ENCODE measurements around the gene PPDPF.

- TF ChIP-seq CTCF (conservative IDR thresholded peaks at IDR 0.05 in 1 of 2, IDR thresholded peaks at IDR 0.05 in 1 of 2; ENCODE audit: low read depth in 1 of 2, low read length in 2 of 2) = no peak
- TF ChIP-seq EZH2 (IDR thresholded peaks at IDR 0.05; ENCODE audit: low read length, missing control alignments) = no peak
These were observed 24.5 kb downstream of the PPDPF start for GRCh38 chr20:63544958-63545516.
